Parathyroid adenoma (tissue), 2 donors: Measurements from ENCODE around the gene RTCA.

Experiments
- H2AFZ ChIP-seq: fragments of 300-600 bp; sonication (generic); one replicate; pipeline ENCODE4 v1.7.0; 2017; ENCODE audit warnings: antibody characterized with exemption, mild to moderate bottlenecking
- H3K27ac ChIP-seq: fragments of 300-600 bp; sonication (generic); one replicate; pipeline ENCODE4 v1.7.0; 2017
- H3K27me3 ChIP-seq: fragments of 300-600 bp; sonication (generic); one replicate; pipeline ENCODE4 v1.7.0; 2017; ENCODE audit warnings: low read length; ENCODE audit not compliant: control insufficient read depth, insufficient read depth
- H3K36me3 ChIP-seq: fragments of 300-600 bp; sonication (generic); one replicate; pipeline ENCODE4 v1.7.0; 2017; ENCODE audit warnings: low read length; ENCODE audit not compliant: control insufficient read depth, insufficient read depth
- H3K4me1 ChIP-seq: fragments of 300-600 bp; sonication (generic); one replicate; pipeline ENCODE4 v1.7.0; 2017; ENCODE audit warnings: control low read depth
- H3K4me2 ChIP-seq: fragments of 300-600 bp; sonication (generic); one replicate; pipeline ENCODE4 v1.7.0; 2017; ENCODE audit warnings: low read length
- H3K4me3 ChIP-seq: fragments of 300-600 bp; sonication (generic); one replicate; pipeline ENCODE4 v1.7.0; 2017; ENCODE audit warnings: low read depth, low read length
- H3K79me2 ChIP-seq: fragments of 300-600 bp; sonication (generic); one replicate; pipeline ENCODE4 v1.7.0; 2017; ENCODE audit warnings: control low read depth
- H3K9ac ChIP-seq: fragments of 300-600 bp; sonication (generic); one replicate; pipeline ENCODE4 v1.7.0; 2017; ENCODE audit warnings: mild to moderate bottlenecking
- H3K9me3 ChIP-seq: fragments of 300-600 bp; sonication (generic); one replicate; pipeline ENCODE4 v1.7.0; 2017; ENCODE audit warnings: low read length; ENCODE audit not compliant: control insufficient read depth
- TF ChIP-seq, protein P1 (sequence below): fragments of 300-600 bp; sonication (generic); IDR thresholded peaks from one replicate; pipeline ENCODE4 v1.7.0; 2017; ENCODE audit warnings: antibody characterized with exemption, mild to moderate bottlenecking
- donor health status: primary hyperparathyroidism.

The RTCA gene

DNA sequence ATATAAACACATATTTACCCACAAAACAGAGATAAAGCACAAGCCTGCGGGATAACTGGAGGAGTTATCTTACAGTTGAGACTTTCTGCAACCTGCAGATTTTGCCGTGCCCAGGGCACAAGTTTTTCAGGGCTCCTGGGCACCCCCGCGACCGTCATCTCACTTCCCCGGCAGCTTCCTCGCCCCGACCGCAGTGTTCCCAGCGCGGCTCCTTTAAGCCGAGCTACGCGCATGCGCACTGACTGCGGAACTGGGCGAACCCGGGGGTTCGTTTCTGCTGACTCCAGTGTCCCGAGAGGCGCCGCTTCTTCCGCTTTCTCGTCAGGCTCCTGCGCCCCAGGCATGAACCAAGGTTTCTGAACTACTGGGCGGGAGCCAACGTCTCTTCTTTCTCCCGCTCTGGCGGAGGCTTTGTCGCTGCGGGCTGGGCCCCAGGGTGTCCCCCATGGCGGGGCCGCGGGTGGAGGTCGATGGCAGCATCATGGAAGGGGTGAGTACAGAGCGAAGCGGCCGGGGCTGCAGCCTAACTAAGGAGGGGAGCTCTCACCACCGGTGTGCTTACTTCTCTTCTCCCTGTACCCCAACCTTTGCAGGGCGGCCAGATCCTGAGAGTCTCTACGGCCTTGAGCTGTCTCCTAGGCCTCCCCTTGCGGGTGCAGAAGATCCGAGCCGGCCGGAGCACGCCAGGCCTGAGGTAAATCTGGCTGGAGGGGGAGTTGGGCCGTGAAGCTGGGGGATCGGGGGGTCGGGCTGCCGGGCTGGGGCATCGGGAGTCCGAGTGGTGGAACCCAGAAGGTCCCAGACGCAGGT is at the start of gene RTCA:
TSS of gene RTCA (plus strand) at position 286 of the 810 bp plus-strand sequence. CDS start at position 446, 160 bp downstream.
- Histone ChIP-seq H3K27ac (peak within 1 kb of the TSS; percentile 76), H3K79me2 (peaks cover 9% of the 10 kb centered on the region), H3K9ac (peak within 1 kb of the TSS; percentile 53), H3K4me3 (peak within 1 kb of the TSS; percentile 79), H3K36me3 (no peaks in the 10 kb centered on the region), H3K9me3 (no peaks in the 10 kb centered on the region), H3K4me2 (peak within 1 kb of the TSS; percentile 88), H2AFZ (peak within 1 kb of the TSS; percentile 93), H3K4me1 (no peaks in the 10 kb centered on the region), H3K27me3 (no peaks in the 10 kb centered on the region)
- TF ChIP-seq, protein P1, sequence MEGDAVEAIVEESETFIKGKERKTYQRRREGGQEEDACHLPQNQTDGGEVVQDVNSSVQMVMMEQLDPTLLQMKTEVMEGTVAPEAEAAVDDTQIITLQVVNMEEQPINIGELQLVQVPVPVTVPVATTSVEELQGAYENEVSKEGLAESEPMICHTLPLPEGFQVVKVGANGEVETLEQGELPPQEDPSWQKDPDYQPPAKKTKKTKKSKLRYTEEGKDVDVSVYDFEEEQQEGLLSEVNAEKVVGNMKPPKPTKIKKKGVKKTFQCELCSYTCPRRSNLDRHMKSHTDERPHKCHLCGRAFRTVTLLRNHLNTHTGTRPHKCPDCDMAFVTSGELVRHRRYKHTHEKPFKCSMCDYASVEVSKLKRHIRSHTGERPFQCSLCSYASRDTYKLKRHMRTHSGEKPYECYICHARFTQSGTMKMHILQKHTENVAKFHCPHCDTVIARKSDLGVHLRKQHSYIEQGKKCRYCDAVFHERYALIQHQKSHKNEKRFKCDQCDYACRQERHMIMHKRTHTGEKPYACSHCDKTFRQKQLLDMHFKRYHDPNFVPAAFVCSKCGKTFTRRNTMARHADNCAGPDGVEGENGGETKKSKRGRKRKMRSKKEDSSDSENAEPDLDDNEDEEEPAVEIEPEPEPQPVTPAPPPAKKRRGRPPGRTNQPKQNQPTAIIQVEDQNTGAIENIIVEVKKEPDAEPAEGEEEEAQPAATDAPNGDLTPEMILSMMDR = no peak

DNA sequence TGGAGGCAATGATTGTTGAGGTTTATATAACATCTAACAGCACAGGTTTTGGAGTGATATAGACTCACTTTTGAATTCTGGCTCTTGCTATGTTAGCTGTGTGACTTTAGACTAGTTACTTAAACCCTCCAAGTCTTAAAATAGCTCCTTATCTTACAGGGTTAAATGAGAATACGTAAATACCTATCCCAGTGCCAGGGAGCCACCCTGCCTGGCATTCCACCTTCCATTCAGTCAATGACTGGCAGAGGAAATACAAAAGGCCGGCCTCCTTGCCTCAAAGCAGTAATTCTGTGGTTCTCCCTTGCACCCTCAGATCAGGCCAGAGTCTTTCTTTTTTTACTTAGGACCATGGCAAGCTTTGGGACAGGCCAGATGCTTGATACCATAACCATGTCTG is 48.2 kb upstream of the RTCA start:
- no peak overlapping the region for H3K9ac ChIP-seq
- TF ChIP-seq, protein P1 = no peak
- H3K27me3 ChIP-seq = no peaks in the 10 kb centered on the region
- H3K79me2 ChIP-seq = no peaks in the 10 kb centered on the region
- no peak overlapping the region for H3K4me2 ChIP-seq
- H3K4me3 ChIP-seq = no peak overlapping the region
- no peaks in the 10 kb centered on the region for H3K36me3 ChIP-seq
- no peak overlapping the region for H3K27ac ChIP-seq
- no peaks in the 10 kb centered on the region for H3K4me1 ChIP-seq
- no peak overlapping the region for H2AFZ ChIP-seq
- H3K9me3 ChIP-seq = no peaks in the 10 kb centered on the region

DNA sequence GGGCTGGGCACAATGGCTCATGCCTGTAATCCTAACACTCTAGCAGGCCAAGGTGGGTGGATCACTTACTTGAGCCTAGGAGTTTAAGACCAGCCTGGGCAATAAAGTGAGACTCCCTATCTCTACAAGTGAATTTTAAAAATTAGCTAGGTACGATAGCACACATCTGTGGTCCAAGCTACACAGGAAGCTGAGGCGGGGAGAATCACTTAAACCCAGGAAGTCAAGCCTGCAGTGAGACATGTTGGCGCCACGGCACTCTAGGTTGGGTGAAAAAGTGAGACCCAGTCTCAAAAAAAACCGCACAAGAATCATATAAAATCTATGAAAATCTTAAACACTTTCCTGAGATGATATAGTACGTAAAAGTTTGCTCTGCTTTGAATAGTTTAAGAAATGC is 46.6 kb upstream of the RTCA start:
- Histone ChIP-seq H3K79me2 (no peaks in the 10 kb centered on the region), H3K9ac (no peak overlapping the region), H3K9me3 (no peaks in the 10 kb centered on the region), H3K4me2 (no peak overlapping the region), H3K36me3 (no peaks in the 10 kb centered on the region), H2AFZ (no peak overlapping the region), H3K27ac (no peak overlapping the region), H3K4me3 (no peak overlapping the region), H3K27me3 (no peaks in the 10 kb centered on the region), H3K4me1 (no peaks in the 10 kb centered on the region)
- TF ChIP-seq, protein P1 = no peak

DNA sequence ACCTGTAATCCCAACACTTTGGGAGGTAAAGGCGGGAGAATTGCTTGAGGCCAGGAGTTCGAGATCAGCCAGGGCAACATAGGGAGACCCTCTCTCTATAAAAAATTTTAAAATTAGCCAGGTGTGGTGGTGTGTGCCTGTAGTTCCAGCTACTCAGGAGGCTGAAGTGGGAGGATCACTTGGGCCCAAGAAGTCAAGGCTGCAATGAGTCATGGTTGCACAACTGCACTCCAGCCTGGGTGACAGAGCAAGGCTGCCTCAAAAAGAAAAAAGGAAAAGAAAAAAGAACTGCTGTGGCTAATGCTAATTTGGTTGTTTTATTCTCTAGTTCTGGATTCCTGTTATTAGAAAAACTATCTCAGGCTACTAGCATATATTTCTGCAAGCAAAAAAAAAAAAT is 46.1 kb upstream of the RTCA start:
- H3K27me3 ChIP-seq = no peaks in the 10 kb centered on the region
- H3K79me2 ChIP-seq = no peaks in the 10 kb centered on the region
- no peak overlapping the region for H2AFZ ChIP-seq
- no peaks in the 10 kb centered on the region for H3K4me1 ChIP-seq
- H3K36me3 ChIP-seq = no peaks in the 10 kb centered on the region
- H3K4me3 ChIP-seq = no peak overlapping the region
- TF ChIP-seq, protein P1 = no peak
- H3K9me3 ChIP-seq = no peaks in the 10 kb centered on the region
- no peak overlapping the region for H3K9ac ChIP-seq
- H3K27ac ChIP-seq = no peak overlapping the region
- H3K4me2 ChIP-seq = no peak overlapping the region

DNA sequence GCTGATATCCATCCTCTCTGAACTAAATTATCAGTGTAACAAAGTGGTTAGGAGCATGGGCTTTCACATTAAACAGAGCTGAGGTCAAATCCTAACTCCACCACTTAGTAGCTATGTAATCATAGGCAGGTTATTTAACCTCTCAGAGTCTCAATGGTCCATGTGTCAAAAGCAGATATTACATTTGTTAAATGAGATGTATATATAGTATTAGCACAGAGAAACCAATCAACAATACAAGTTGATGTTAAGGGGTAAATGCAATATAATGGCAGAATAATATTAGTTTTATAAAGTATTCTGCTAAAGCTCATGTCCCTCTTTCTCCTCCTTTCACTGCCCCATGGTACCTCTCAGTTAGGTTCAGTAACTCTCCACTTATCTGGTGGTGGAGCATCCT is 43.6 kb upstream of the RTCA start:
- no peak overlapping the region for H3K27ac ChIP-seq
- H3K4me1 ChIP-seq = no peaks in the 10 kb centered on the region
- no peaks in the 10 kb centered on the region for H3K9me3 ChIP-seq
- no peaks in the 10 kb centered on the region for H3K36me3 ChIP-seq
- H3K79me2 ChIP-seq = no peaks in the 10 kb centered on the region
- no peak overlapping the region for H3K9ac ChIP-seq
- H3K27me3 ChIP-seq = no peaks in the 10 kb centered on the region
- H3K4me3 ChIP-seq = no peak overlapping the region
- TF ChIP-seq, protein P1 = no peak
- H2AFZ ChIP-seq = no peak overlapping the region
- H3K4me2 ChIP-seq = no peak overlapping the region
